H9 (cell line): ENCODE data around the gene DAZAP2. TPM values are rescaled to one million over a fixed set of nuclear protein-coding genes. Genes with fewer than 3 reads are reported as not detected.
"Not testable (repeated sequence)": the region's sequence is repeated elsewhere in the genome, so short reads cannot be mapped to it uniquely, and the experiment has no call there.

ENCODE experiments used
- DNase-seq: peaks from one replicate; pipeline ENCODE4 v3.0.0-alpha.2; 2017
- H2AFZ ChIP-seq: one replicate; pipeline ENCODE4 v1.6.1; 2013; ENCODE audit warnings: mild to moderate bottlenecking, low read length, control low read depth, moderate library complexity
- H2AK5ac ChIP-seq: 2 replicates; pipeline ENCODE4 v1.6.1; 2013; ENCODE audit warnings: low read length, control low read depth, mixed read lengths; ENCODE audit not compliant: insufficient read length
- H2BK120ac ChIP-seq: one replicate; pipeline ENCODE4 v1.6.1; 2013; ENCODE audit warnings: low read depth, mild to moderate bottlenecking, low read length, control low read depth, inconsistent platforms; ENCODE audit not compliant: poor library complexity, severe bottlenecking
- H2BK12ac ChIP-seq: 2 replicates; pipeline ENCODE4 v1.6.1; 2013; ENCODE audit warnings: low read length, control low read depth, mixed read lengths, low read depth; ENCODE audit not compliant: insufficient read length
- H2BK15ac ChIP-seq: 2 replicates; pipeline ENCODE4 v1.6.1; 2013; ENCODE audit warnings: low read depth, low read length, control low read depth
- H2BK20ac ChIP-seq: one replicate; pipeline ENCODE4 v1.6.1; 2013; ENCODE audit warnings: low read depth, mild to moderate bottlenecking, low read length, control low read depth, inconsistent platforms; ENCODE audit not compliant: poor library complexity, severe bottlenecking
- H2BK5ac ChIP-seq: 2 replicates; pipeline ENCODE4 v1.6.1; 2013; ENCODE audit warnings: low read length, control low read depth, mixed read lengths; ENCODE audit not compliant: insufficient read length
- H3K14ac ChIP-seq: 2 replicates; pipeline ENCODE4 v1.6.1; 2013; ENCODE audit warnings: low read length, control low read depth; ENCODE audit not compliant: insufficient read depth
- H3K18ac ChIP-seq: 2 replicates; pipeline ENCODE4 v1.6.1; 2013; ENCODE audit warnings: low read depth, mild to moderate bottlenecking, mixed read lengths, low read length, control low read depth; ENCODE audit not compliant: insufficient read length
- H3K23ac ChIP-seq: 2 replicates; pipeline ENCODE4 v1.6.1; 2013; ENCODE audit warnings: low read length, control low read depth, mixed read lengths, low read depth; ENCODE audit not compliant: insufficient read length
- H3K23me2 ChIP-seq: 2 replicates; pipeline ENCODE4 v1.6.1; 2013; ENCODE audit warnings: low read depth, mild to moderate bottlenecking, mixed read lengths, low read length, control low read depth; ENCODE audit not compliant: insufficient read length, poor library complexity, severe bottlenecking
- H3K27ac ChIP-seq: 2 replicates; pipeline ENCODE4 v1.5.1; 2013; ENCODE audit warnings: low read length, control low read depth, mixed read lengths, low read depth; ENCODE audit not compliant: insufficient read length
- H3K27me3 ChIP-seq: 2 replicates; pipeline ENCODE4 v1.6.1; 2013; ENCODE audit warnings: low read length, control low read depth, inconsistent platforms; ENCODE audit not compliant: insufficient read depth
- H3K4ac ChIP-seq: 2 replicates; pipeline ENCODE4 v1.6.1; 2013; ENCODE audit warnings: low read depth, mild to moderate bottlenecking, control low read depth, inconsistent platforms, low read length, moderate library complexity
- H3K4me1 ChIP-seq: 2 replicates; pipeline ENCODE4 v1.6.1; 2013; ENCODE audit warnings: low read length, control low read depth, inconsistent platforms; ENCODE audit not compliant: insufficient read depth
- H3K4me2 ChIP-seq: 2 replicates; pipeline ENCODE4 v1.6.1; 2013; ENCODE audit warnings: low read length, control low read depth, mixed read lengths; ENCODE audit not compliant: insufficient read length, insufficient read depth
- H3K56ac ChIP-seq: 2 replicates; pipeline ENCODE4 v1.6.1; 2013; ENCODE audit warnings: low read depth, mild to moderate bottlenecking, mixed read lengths, low read length, control low read depth; ENCODE audit not compliant: insufficient read length
- H3K79me1 ChIP-seq: 2 replicates; pipeline ENCODE4 v1.6.1; 2013; ENCODE audit warnings: low read depth, mild to moderate bottlenecking, moderate library complexity, low read length, control low read depth, inconsistent platforms; ENCODE audit not compliant: insufficient read depth, poor library complexity, severe bottlenecking
- H3K79me2 ChIP-seq: 2 replicates; pipeline ENCODE4 v1.6.1; 2013; ENCODE audit warnings: low read length, control low read depth, inconsistent platforms; ENCODE audit not compliant: insufficient read depth
- H3K9ac ChIP-seq: 2 replicates; pipeline ENCODE4 v1.6.1; 2013; ENCODE audit warnings: low read length, control low read depth, mixed read lengths; ENCODE audit not compliant: insufficient read length; ENCODE audit errors: extremely low read depth
- H3K9me3 ChIP-seq: one replicate; pipeline ENCODE4 v1.6.1; 2013; ENCODE audit warnings: low read depth, low read length, inconsistent platforms; ENCODE audit not compliant: control insufficient read depth
- H3T11ph ChIP-seq: one replicate; pipeline ENCODE4 v1.6.1; 2013; ENCODE audit warnings: mild to moderate bottlenecking, low read length, control low read depth, inconsistent platforms
- H4K20me1 ChIP-seq: one replicate; pipeline ENCODE4 v1.6.1; 2013; ENCODE audit not compliant: control insufficient read depth, insufficient read length, insufficient read depth
- H4K5ac ChIP-seq: 2 replicates; pipeline ENCODE4 v1.6.1; 2013; ENCODE audit warnings: low read depth, mild to moderate bottlenecking, mixed read lengths, low read length, control low read depth; ENCODE audit not compliant: insufficient read length
- H4K8ac ChIP-seq: replicated peaks from 2 replicates; pipeline ENCODE4 v1.6.1; 2013; ENCODE audit warnings: low read length, control low read depth, mixed read lengths, low read depth; ENCODE audit not compliant: insufficient read length
- H4K91ac ChIP-seq: 2 replicates; pipeline ENCODE4 v1.6.1; 2013; ENCODE audit warnings: low read depth, mild to moderate bottlenecking, moderate library complexity, mixed read lengths, low read length, control low read depth; ENCODE audit not compliant: insufficient read length
- H3K27ac Mint-ChIP-seq, 3 experiments: 2 replicates in 2 of 3; 3 replicates in 1 of 3; pipeline ENCODE4 v1.8.0; 2020 to 2021; ENCODE audit warnings: mixed read lengths in 3 of 3, mild to moderate bottlenecking in 1 of 3, moderate library complexity in 1 of 3
- H3K27me3 Mint-ChIP-seq: 2 replicates; pipeline ENCODE4 v1.8.0; 2021; ENCODE audit warnings: low read depth, mild to moderate bottlenecking, moderate library complexity, mixed read lengths
- H3K36me3 Mint-ChIP-seq, 3 experiments: 2 replicates in 2 of 3; 3 replicates in 1 of 3; pipeline ENCODE4 v1.8.0; 2020 to 2021; ENCODE audit warnings: low read depth in 3 of 3, mixed read lengths in 3 of 3; ENCODE audit not compliant: insufficient read depth in 1 of 3
- H3K4me1 Mint-ChIP-seq, 2 experiments: 2 replicates each; pipeline ENCODE4 v1.8.0; 2020; ENCODE audit warnings: mixed read lengths in 2 of 2
- H3K4me3 Mint-ChIP-seq, 2 experiments: 2 replicates in 1 of 2; 3 replicates in 1 of 2; pipeline ENCODE4 v1.8.0; 2020 to 2021; ENCODE audit warnings: mild to moderate bottlenecking in 2 of 2, mixed read lengths in 2 of 2, moderate library complexity in 1 of 2
- H3K9me3 Mint-ChIP-seq, 2 experiments: 2 replicates in 1 of 2; 3 replicates in 1 of 2; pipeline ENCODE4 v1.8.0; 2020; ENCODE audit warnings: mild to moderate bottlenecking in 2 of 2, mixed read lengths in 2 of 2, moderate library complexity in 1 of 2
- CTCF ChIP-seq: fragments of 200-600 bp; sonication (generic); conservative IDR thresholded peaks from 3 replicates; pipeline ENCODE4 v1.8.0; 2021; ENCODE audit warnings: antibody characterized with exemption, mild to moderate bottlenecking
- WGBS: extraction: QIAGEN DNeasy Blood & Tissue Kit; methylation state at CpG from one replicate; pipeline ENCODE4 v1.1.7; 2013; ENCODE audit warnings: missing lambda C conversion rate, low lambda C conversion rate, mixed read lengths; ENCODE audit not compliant: insufficient read length; ENCODE audit errors: extremely low coverage; 5-methylcytosine and 5-hydroxymethylcytosine counted together
- total RNA-seq: library from RNA; stranded (reverse); gene quantifications from 2 replicates; pipeline ENCODE4 v1.2.1, GENCODE V29; 2021

The DAZAP2 gene
- total RNA-seq, 1 experiment from 2014 or later, result 23.6 TPM

GRCh38 chr12:51225771-51226170 lies 12.9 kb upstream of the DAZAP2 start:
- no peaks in the 10 kb centered on the region for H3K4me1 ChIP-seq
- DNase-seq, result no peak
- no peak overlapping the region for H2AFZ ChIP-seq
- WGBS, result no CpG with 5 or more reads among the region's 2 CpGs
- H3K27me3 ChIP-seq, result no peaks in the 10 kb centered on the region
- no peak overlapping the region for H2BK12ac ChIP-seq
- H2BK20ac ChIP-seq, result no peak overlapping the region
- H3K9ac ChIP-seq, result no peak overlapping the region
- Mint-ChIP-seq H3K27ac (no peak overlapping the region; a peak in 1 of 7 replicates), H3K4me1 (0 out of 4 replicates have a peak, but pooled peaks cover 0 to 2% of the 10 kb centered on the region in 2 experiments), H3K4me3 (no peak overlapping the region), H3K9me3 (no peaks in the 10 kb centered on the region), H3K36me3 (peaks cover 0 to 7% (median 2%) of the 10 kb centered on the region in 3 experiments; a peak in 4 of 7 replicates), H3K27me3 (no peaks in the 10 kb centered on the region)
- no peak overlapping the region for H3K27ac ChIP-seq
- H4K5ac ChIP-seq, result no peak overlapping the region
- no peak overlapping the region for H3K14ac ChIP-seq
- no peak overlapping the region for H3K4me2 ChIP-seq
- no peak overlapping the region for H3K18ac ChIP-seq
- no peak overlapping the region for H3K23ac ChIP-seq
- no peak overlapping the region for H4K8ac ChIP-seq
- H3K9me3 ChIP-seq, result no peaks in the 10 kb centered on the region
- TF ChIP-seq CTCF, result no peak
- H4K91ac ChIP-seq, result no peak overlapping the region
- no peak overlapping the region for H3K4ac ChIP-seq
- no peaks in the 10 kb centered on the region for H3K79me2 ChIP-seq
- H4K20me1 ChIP-seq, result no peaks in the 10 kb centered on the region
- H3T11ph ChIP-seq, result no peak overlapping the region
- H2BK15ac ChIP-seq, result no peak overlapping the region
- no peak overlapping the region for H3K56ac ChIP-seq
- no peak overlapping the region for H2BK120ac ChIP-seq
- H3K23me2 ChIP-seq, result no peaks in the 10 kb centered on the region
- no peak overlapping the region for H2AK5ac ChIP-seq
- no peaks in the 10 kb centered on the region for H3K79me1 ChIP-seq
- H2BK5ac ChIP-seq, result no peak overlapping the region

GRCh38 chr12:51227112-51227511 lies 11.5 kb upstream of the DAZAP2 start:
- not testable (repeated sequence) for H3K36me3 Mint-ChIP-seq, H4K20me1 ChIP-seq, H2BK120ac ChIP-seq, H3K4me1 Mint-ChIP-seq, H2AK5ac ChIP-seq, H3K79me1 ChIP-seq, H3K18ac ChIP-seq, H3K9ac ChIP-seq, H3K9me3 Mint-ChIP-seq, H3K9me3 ChIP-seq, H4K91ac ChIP-seq, DNase-seq, H3K23ac ChIP-seq, H3K56ac ChIP-seq, H3K14ac ChIP-seq, H3K27me3 Mint-ChIP-seq, H3K4me1 ChIP-seq, H2BK12ac ChIP-seq, H3K27ac ChIP-seq, H3K27me3 ChIP-seq, H2BK5ac ChIP-seq, H3K23me2 ChIP-seq, H2BK20ac ChIP-seq, H3K27ac Mint-ChIP-seq, H3K4me2 ChIP-seq, H4K8ac ChIP-seq, H3K4me3 Mint-ChIP-seq, H3K4ac ChIP-seq, H3T11ph ChIP-seq, H4K5ac ChIP-seq, H2AFZ ChIP-seq, H2BK15ac ChIP-seq, H3K79me2 ChIP-seq
- WGBS, result no CpG with 5 or more reads among the region's 5 CpGs
